Heart left ventricle (tissue), 16 donors: Measurements from ENCODE around the gene ATP6V1B1. TPM values are rescaled to one million over a fixed set of nuclear protein-coding genes. Genes with fewer than 3 reads are reported as not detected.

Source experiments
- ATAC-seq, 4 donors: fragments of 200-7000 bp; cut with Tn5 transposase; one replicate each; pipeline ENCODE4 v1.9.1; 2020 to 2022; ENCODE audit warnings: moderate library complexity in 4 of 4, mild to moderate bottlenecking in 3 of 4, moderate number of reproducible peaks in 1 of 4
- DNase-seq, 5 donors: peaks; one replicate each; pipeline ENCODE4 v3.0.0-alpha.2; 2020
- H3K27ac ChIP-seq, 12 donors: fragments of 200-600 bp; sonication (generic) in 4 of 12; one replicate each; pipeline versions ENCODE4 v1.5.0 to v1.8.0; 2016 to 2022; ENCODE audit warnings: mild to moderate bottlenecking in 2 of 12
- H3K27me3 ChIP-seq, 9 donors: fragments of 200-600 bp; sonication (generic) in 2 of 9; one replicate each; pipeline versions ENCODE4 v1.5.1 to v1.8.0; 2016 to 2022; ENCODE audit warnings: mild to moderate bottlenecking in 3 of 9
- H3K36me3 ChIP-seq, 9 donors: fragments of 200-600 bp; sonication (generic) in 2 of 9; one replicate each; pipeline versions ENCODE4 v1.5.0 to v1.8.0; 2018 to 2022; ENCODE audit warnings: mild to moderate bottlenecking in 2 of 9
- H3K4me1 ChIP-seq, 12 donors: fragments of 200-600 bp; sonication (generic) in 4 of 12; one replicate each; pipeline versions ENCODE4 v1.5.0 to v1.8.0; 2016 to 2022; ENCODE audit warnings: mild to moderate bottlenecking in 3 of 12
- H3K4me3 ChIP-seq, 12 donors: fragments of 200-600 bp; sonication (generic) in 4 of 12; one replicate each; pipeline versions ENCODE4 v1.5.0 to v1.8.0; 2017 to 2022; ENCODE audit warnings: mild to moderate bottlenecking in 9 of 12, moderate library complexity in 4 of 12
- H3K9me3 ChIP-seq, 12 donors: fragments of 200-600 bp; sonication (generic) in 4 of 12; one replicate each; pipeline versions ENCODE4 v1.5.0 to v1.8.0; 2016 to 2022; ENCODE audit warnings: mild to moderate bottlenecking in 1 of 12
- POLR2A ChIP-seq, 2 donors: fragments of 450-650 bp; IDR thresholded peaks; one replicate each; pipeline ENCODE4 v1.6.1; 2017; ENCODE audit warnings: antibody characterized with exemption in 2 of 2, mild to moderate bottlenecking in 2 of 2, moderate library complexity in 2 of 2
- whole genome bisulfite sequencing, 4 donors: extraction: QIAGEN DNeasy Blood & Tissue Kit in 2 of 4; methylation state at CpG; one replicate each; pipeline versions ENCODE4 v1.1.5 to v1.1.7; 2013 to 2018; 5-methylcytosine and 5-hydroxymethylcytosine counted together
- intact Hi-C, 10 donors: fragments of 100-400 bp; cut with DNase I; formaldehyde crosslinking; loops; one replicate each; pipeline versions ENCODE4 v1.11.1 to v1.14.2; 2022
- polyA plus RNA-seq, 2 donors: library from polyadenylated mRNA; stranded (reverse); fragments of 200-250 nt; gene quantifications; one replicate each; pipeline ENCODE4 v1.2.3, GENCODE V29; 2013
- total RNA-seq, 9 donors: library from RNA; depleted of rRNA in 2 of 9; stranded (reverse); fragments of >200 nt in 2 of 9; fragmentation: NEBNext Ultra II Directional in 3 of 9; extraction: Animal tissue kit (Norgen Biotek cat#: 25700) in 3 of 9; gene quantifications; one replicate each; pipeline versions ENCODE4 v1.1.0 to v1.2.4, GENCODE V29; 2016 to 2023
- TF ChIP-seq, protein P1 (sequence below), 12 donors: fragments of 200-600 bp; sonication (generic) in 4 of 12; IDR thresholded peaks; one replicate each; pipeline versions ENCODE4 v1.5.0 to v1.8.0; 2018 to 2022; ENCODE audit warnings: antibody characterized with exemption in 12 of 12, mild to moderate bottlenecking in 5 of 12
- donor health status: ischemic (EF 13 %, LVEDD 7.1; RV severe dilation, severe dysfunction).
- donor health status: healthy with polysubstance abuse.
- donor health status: DM: no; HTN: yes; CAD: no.
- donor health status: DM: no; HTN: no; CAD: no.
- donor health status: ischemic (EF 25% LVEDD 6.9; RV normal size, moderate dysfunction).
- donor health status: ischemic (EF 25% LVEDD 5.7; RV mildly dilated, moderate dysfunction).
- donor health status: healthy.
- donor health status: DM: yes; HTN: yes; CAD: no.
- donor health status: ischemic (EF 35%, LVEDD 5.7; RV mildly dilated, moderate dysfunction).
- donor health status: nonischemic (EF 11% LVEDD 7.7; RV severe dilation, severe dysfunction).
- donor health status: DM: yes; HTN: yes; CAD: no.
- donor health status: PGD.
- donor health status: ischemic (EF 29% LVEDD 5.4; RV normal size, mild dysfunction).
- donor health status: nonischemic (EF 23%, LVEDD 6.1; RV moderate dilation, normal function).

Gene ATP6V1B1
- total and polyA plus RNA-seq, 11 donors = 0.16 to 1.8 (median 0.48) TPM; not detected in 4

DNA sequence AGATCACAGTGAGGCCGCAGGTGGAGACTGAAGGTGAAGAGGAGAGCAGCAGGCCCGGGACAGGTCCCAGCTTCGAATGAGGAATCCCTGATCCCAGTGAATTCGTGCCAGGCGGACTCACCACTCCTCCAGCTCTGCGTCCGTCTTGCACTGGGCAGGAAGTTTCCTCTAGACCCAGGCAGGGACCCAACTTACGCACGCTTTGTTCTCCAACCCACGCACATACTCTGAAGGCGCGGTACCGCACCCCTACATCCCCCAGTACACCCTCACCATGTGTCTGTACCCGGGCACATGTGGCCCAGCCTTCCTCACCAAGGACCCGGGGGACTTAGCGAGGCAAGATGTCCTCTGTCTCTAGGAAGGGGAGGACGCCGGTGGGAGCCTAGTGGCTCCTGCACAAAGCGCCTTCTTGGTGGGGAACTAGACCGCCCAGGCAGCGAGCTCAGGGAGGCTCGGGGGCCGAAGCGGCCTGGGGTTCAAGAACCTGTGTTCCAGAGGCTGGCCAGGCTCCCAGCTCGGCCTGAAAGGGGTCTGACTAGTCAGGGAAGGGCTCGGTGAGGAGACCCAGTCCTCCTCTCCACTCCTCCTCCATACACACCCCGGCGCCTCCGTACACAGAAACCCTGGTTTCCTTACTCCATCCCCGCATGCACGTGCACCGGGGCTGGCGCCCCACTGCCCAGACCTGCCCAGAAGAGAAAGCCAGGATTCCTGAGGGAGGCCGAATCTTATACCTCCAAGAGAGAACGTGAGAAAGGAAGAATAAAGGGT lies 38.3 kb upstream of the ATP6V1B1 start:
- WGBS, 4 donors = 5 to 6% (median 5%) methylated on average over 26 to 35 of the region's 35 CpGs
- DNase-seq (no peak), ATAC-seq (peak in 1 of 4 donors; percentile 22)
- intact Hi-C loops = no loop called here
- peak overlapping the region in 4 of 12 donors; percentile 0 to 10 (median 4) for H3K4me3 ChIP-seq
- no peaks in the 10 kb centered on the region for H3K9me3 ChIP-seq
- H3K36me3 ChIP-seq = no peaks in the 10 kb centered on the region
- peaks cover 36 to 100% (median 88%) of the 10 kb centered on the region in 9 donors for H3K27me3 ChIP-seq
- H3K27ac ChIP-seq = peak overlapping the region in 1 of 12 donors; percentile 27
- peaks cover 2 to 43% (median 24%) of the 10 kb centered on the region in 12 donors for H3K4me1 ChIP-seq
- TF ChIP-seq POLR2A (IDR thresholded peaks at IDR 0.05) = no peak

DNA sequence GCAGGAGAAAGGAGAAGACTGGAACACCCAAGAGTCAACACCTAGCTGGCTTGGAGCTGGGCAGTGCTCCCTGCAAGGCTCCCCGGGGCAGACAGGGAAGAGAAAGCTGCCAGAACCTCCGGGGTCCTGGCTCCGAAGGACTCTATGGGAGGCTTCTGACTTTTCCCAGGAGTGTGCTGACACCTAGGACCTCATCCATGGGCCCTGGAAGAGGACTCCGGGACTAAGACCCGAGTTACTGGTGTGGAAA lies 37.8 kb upstream of the ATP6V1B1 start:
- no peak for DNase-seq
- TF ChIP-seq, protein P1, sequence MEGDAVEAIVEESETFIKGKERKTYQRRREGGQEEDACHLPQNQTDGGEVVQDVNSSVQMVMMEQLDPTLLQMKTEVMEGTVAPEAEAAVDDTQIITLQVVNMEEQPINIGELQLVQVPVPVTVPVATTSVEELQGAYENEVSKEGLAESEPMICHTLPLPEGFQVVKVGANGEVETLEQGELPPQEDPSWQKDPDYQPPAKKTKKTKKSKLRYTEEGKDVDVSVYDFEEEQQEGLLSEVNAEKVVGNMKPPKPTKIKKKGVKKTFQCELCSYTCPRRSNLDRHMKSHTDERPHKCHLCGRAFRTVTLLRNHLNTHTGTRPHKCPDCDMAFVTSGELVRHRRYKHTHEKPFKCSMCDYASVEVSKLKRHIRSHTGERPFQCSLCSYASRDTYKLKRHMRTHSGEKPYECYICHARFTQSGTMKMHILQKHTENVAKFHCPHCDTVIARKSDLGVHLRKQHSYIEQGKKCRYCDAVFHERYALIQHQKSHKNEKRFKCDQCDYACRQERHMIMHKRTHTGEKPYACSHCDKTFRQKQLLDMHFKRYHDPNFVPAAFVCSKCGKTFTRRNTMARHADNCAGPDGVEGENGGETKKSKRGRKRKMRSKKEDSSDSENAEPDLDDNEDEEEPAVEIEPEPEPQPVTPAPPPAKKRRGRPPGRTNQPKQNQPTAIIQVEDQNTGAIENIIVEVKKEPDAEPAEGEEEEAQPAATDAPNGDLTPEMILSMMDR (IDR thresholded peaks at IDR 0.05) = no peak
- no peak for TF ChIP-seq POLR2A (IDR thresholded peaks at IDR 0.05)
- Histone ChIP-seq H3K4me3 (peak overlapping the region in 3 of 12 donors; percentile 0 to 5 (median 4)), H3K4me1 (peaks cover 2 to 44% (median 24%) of the 10 kb centered on the region in 12 donors), H3K27ac (peak overlapping the region in 1 of 12 donors; percentile 27), H3K9me3 (no peaks in the 10 kb centered on the region), H3K27me3 (peaks cover 40 to 100% (median 92%) of the 10 kb centered on the region in 9 donors), H3K36me3 (no peaks in the 10 kb centered on the region)
- 7 to 13% (median 8%) methylated on average over 5 of the region's 5 CpGs for WGBS, 4 donors
- intact Hi-C loops = no loop called here
- no peak for ATAC-seq

DNA sequence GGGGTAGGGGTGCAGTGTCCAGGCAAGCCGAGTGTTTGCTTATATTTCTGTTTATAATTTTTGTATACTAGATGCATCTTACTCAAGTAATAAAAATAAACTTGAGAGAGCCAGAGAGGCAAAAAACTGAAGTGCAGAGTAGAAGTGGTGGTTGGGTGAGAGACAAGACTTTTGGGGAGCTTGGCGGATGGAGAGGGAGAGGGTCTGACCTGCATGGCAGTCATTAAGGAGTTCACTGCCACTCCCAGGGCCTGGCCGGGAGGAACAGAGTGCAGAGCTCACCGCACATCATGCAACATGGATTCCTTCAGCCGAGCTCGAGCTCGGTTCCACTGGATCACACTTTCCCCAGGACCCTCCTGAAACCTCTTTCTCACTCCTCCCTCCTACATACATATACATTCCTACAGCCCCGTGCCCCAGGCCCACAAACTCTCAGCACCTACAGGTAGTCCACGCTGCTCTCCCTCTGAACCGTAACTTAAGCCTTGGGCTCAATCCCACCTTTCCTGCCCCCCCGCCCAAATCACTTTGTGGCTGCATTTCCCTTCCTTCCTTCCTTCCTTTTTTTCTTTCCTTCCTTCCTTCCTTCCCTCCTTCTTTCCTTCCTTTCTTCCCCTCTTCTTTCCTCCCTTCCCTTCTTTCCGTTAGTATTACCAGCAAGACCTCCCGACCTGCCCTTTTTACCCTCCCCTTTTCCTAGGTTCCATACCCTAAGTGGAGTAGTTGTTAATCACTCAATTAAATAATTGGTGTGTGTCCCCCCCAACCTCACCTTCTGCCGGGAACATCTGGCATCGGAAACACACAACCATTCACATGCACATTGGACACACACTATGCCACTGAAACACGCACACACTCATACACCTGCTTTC lies 37.1 kb upstream of the ATP6V1B1 start:
- H3K4me1 ChIP-seq = peaks cover 2 to 44% (median 24%) of the 10 kb centered on the region in 12 donors
- peak overlapping the region in 4 of 12 donors; percentile 60 to 68 (median 60) for H3K4me3 ChIP-seq
- DNase-seq = no peak
- no peak for ATAC-seq
- H3K9me3 ChIP-seq = no peaks in the 10 kb centered on the region
- H3K27me3 ChIP-seq = peaks cover 41 to 100% (median 94%) of the 10 kb centered on the region in 9 donors
- 14 to 29% (median 19%) methylated on average over 16 of the region's 16 CpGs for WGBS, 4 donors
- no peak overlapping the region for H3K27ac ChIP-seq
- intact Hi-C loops = no loop called here
- TF ChIP-seq POLR2A (IDR thresholded peaks at IDR 0.05) = no peak
- TF ChIP-seq, protein P1 (IDR thresholded peaks at IDR 0.05) = no peak
- no peaks in the 10 kb centered on the region for H3K36me3 ChIP-seq

DNA sequence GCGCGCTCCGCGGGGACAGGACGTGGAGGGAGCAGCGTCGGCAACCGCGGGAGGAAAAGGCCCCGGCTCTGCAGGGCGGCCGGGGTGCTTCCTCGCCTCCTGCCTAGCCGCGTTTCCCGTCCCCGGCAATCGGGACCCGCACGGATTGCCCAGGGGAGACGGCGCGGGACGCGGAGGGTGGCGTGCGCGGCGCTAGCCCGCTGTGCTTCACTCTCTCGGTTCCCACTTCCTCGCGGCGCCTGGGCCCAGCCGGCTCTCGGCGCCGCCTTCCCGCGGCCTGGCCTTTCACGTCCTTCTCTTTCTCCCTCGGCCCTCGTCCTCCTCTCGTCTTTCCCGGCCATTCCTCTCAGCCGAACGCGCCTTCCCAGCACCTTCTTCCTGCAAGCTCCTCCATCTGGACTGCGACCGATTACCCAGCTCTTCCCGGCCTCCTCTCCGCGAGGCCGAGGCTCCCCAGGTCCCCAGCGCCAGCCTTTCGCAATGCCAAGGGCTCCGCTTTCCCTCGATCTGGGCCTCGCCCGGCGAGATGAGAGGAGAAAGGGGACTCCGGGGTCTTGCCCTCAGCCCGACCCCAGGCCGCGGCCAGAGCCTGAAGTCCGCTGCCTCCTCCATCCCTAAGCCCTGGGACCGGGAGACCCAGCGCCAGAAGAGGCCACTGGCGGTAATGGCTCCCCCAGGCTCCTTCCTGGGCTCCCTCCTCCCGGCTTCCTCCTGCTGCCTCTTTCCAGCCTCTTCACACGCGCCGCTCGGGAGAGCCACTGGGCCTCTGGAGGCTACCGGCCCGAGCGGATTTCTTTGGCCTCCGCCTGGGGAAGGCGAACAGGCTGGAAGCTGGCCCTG lies 34.3 kb upstream of the ATP6V1B1 start:
- 0 to 4% (median 3%) methylated on average over 33 to 79 of the region's 79 CpGs for WGBS, 4 donors
- Histone ChIP-seq H3K9me3 (no peaks in the 10 kb centered on the region), H3K27ac (peak overlapping the region in 6 of 12 donors; percentile 7 to 46 (median 27)), H3K4me3 (peak overlapping the region; percentile 44 to 68 (median 58)), H3K4me1 (peaks cover 2 to 47% (median 24%) of the 10 kb centered on the region in 12 donors), H3K36me3 (no peaks in the 10 kb centered on the region), H3K27me3 (peaks cover 51 to 100% (median 98%) of the 10 kb centered on the region in 9 donors)
- TF ChIP-seq POLR2A (IDR thresholded peaks at IDR 0.05) = no peak
- TF ChIP-seq, protein P1 (IDR thresholded peaks at IDR 0.05) = no peak
- DNase-seq (peak in 1 of 5 donors; percentile 37), ATAC-seq (peak in 3 of 4 donors; percentile 9 to 52 (median 23))
- intact Hi-C loops = no loop called here
